GM18508 (cell line): ENCODE results near the gene SEPTIN10.
"Not testable (repeated sequence)": the region's sequence is repeated elsewhere in the genome, so short reads cannot be mapped to it uniquely, and the experiment has no call there.

ENCODE experiments used
- ATAC-seq: cut with Tn5 transposase; IDR thresholded peaks from one replicate; pipeline ENCODE4 v1.9.1; 2021; ENCODE audit warnings: moderate number of reproducible peaks; ENCODE audit not compliant: insufficient read depth, unreplicated experiment

The SEPTIN10 gene

GRCh38 chr2:109554758-109555157, 59.0 kb downstream of the SEPTIN10 start:
- no peak for ATAC-seq

- no peak for ATAC-seq
Measured at GRCh38 chr2:109549016-109549590, 64.7 kb downstream of the SEPTIN10 start.

- no peak for ATAC-seq
Measured at GRCh38 chr2:109547280-109547679, 66.5 kb downstream of the SEPTIN10 start.

GRCh38 chr2:109545828-109546713, 67.7 kb downstream of the SEPTIN10 start:
- no peak for ATAC-seq

- ATAC-seq, result no peak
Measured at GRCh38 chr2:109542384-109542783, 71.4 kb downstream of the SEPTIN10 start.

- ATAC-seq, result no peak
Measured at GRCh38 chr2:109538546-109538945, 75.2 kb downstream of the SEPTIN10 start.

- ATAC-seq, result no peak
Measured at GRCh38 chr2:109537565-109538222, 76.1 kb downstream of the SEPTIN10 start.

GRCh38 chr2:109536556-109536955, 77.2 kb downstream of the SEPTIN10 start:
- ATAC-seq, result not testable (repeated sequence)

GRCh38 chr2:109535217-109535946, 78.4 kb downstream of the SEPTIN10 start:
- ATAC-seq, result no peak

- ATAC-seq, result no peak
Measured at GRCh38 chr2:109533823-109534222, 79.9 kb downstream of the SEPTIN10 start.

- ATAC-seq, result no peak
Measured at GRCh38 chr2:109532728-109533076, 81.1 kb downstream of the SEPTIN10 start.

- no peak for ATAC-seq
Measured at GRCh38 chr2:109531896-109532727, 81.7 kb downstream of the SEPTIN10 start.

- ATAC-seq, result no peak
Measured at GRCh38 chr2:109531221-109531620, 82.5 kb downstream of the SEPTIN10 start.

- ATAC-seq, result no peak
Measured at GRCh38 chr2:109530712-109531111, 83.1 kb downstream of the SEPTIN10 start.

GRCh38 chr2:109529532-109530449, 84.0 kb downstream of the SEPTIN10 start:
- ATAC-seq, result no peak

- ATAC-seq, result no peak
Measured at GRCh38 chr2:109528811-109529501, 84.8 kb downstream of the SEPTIN10 start.

- no peak for ATAC-seq
Measured at GRCh38 chr2:109527846-109528705, 85.7 kb downstream of the SEPTIN10 start.
